22Rv1 (cell line): ENCODE measurements around the gene IL17RE.

ENCODE experiments used
- CTCF ChIP-seq: fragments of 450-650 bp; IDR thresholded peaks from 2 replicates; pipeline ENCODE4 v1.5.1; 2017; ENCODE audit warnings: mild to moderate bottlenecking
- ZFX ChIP-seq: fragments of 450-650 bp; IDR thresholded peaks from 2 replicates; pipeline ENCODE4 v1.6.1; 2017; ENCODE audit warnings: antibody characterized with exemption, borderline replicate concordance

- TF ChIP-seq CTCF (no peak), ZFX (no peak)
These were observed 9.2 kb downstream of the IL17RE start for GRCh38 chr3:9911863-9912262.
